Right lobe of liver (tissue), 4 donors: ENCODE results near the gene PELI1.

ENCODE experiments used
- CTCF ChIP-seq, 4 donors: fragments of 200-600 bp in 3 of 4; fragments of 450-650 bp in 1 of 4; IDR thresholded peaks; one replicate each; pipeline versions ENCODE4 v1.5.1 to v1.8.0; 2016 to 2022; ENCODE audit warnings: antibody characterized with exemption in 4 of 4, mild to moderate bottlenecking in 2 of 4
- POLR2A ChIP-seq: fragments of 450-650 bp; IDR thresholded peaks from one replicate; pipeline ENCODE4 v1.6.1; 2017; ENCODE audit warnings: antibody characterized with exemption, mild to moderate bottlenecking
- donor health status: DM: no; HTN: no; CAD: no.
- donor health status: DM: no; HTN: no; CAD: no.
- donor health status: DM: no; HTN: yes; CAD: no.

GRCh38 chr2:64106481-64106880 is 37.7 kb downstream of the PELI1 start:
- TF ChIP-seq POLR2A (no peak), CTCF (IDR thresholded peaks at IDR 0.05) (no peak)
